D721Med (cell line): Measurements from ENCODE around the gene DNAJA4.

Experiments
- DNase-seq: peaks from one replicate; pipeline ENCODE4 v3.0.0; 2011; ENCODE audit warnings: low spot score; ENCODE audit not compliant: insufficient read length
- FAIRE-seq: peaks from 2 replicates; lab custom pipeline; 2011; peaks lifted over from hg19 to GRCh38; lab: Jason Lieb, UNC
- TF ChIP-seq, protein P1 (sequence below): IDR thresholded peaks from 2 replicates; pipeline ENCODE4 v1.5.1; 2012; ENCODE audit warnings: mild to moderate bottlenecking, control low read depth; ENCODE audit not compliant: insufficient read depth; ENCODE audit errors: missing control alignments

DNAJA4 gene

DNA sequence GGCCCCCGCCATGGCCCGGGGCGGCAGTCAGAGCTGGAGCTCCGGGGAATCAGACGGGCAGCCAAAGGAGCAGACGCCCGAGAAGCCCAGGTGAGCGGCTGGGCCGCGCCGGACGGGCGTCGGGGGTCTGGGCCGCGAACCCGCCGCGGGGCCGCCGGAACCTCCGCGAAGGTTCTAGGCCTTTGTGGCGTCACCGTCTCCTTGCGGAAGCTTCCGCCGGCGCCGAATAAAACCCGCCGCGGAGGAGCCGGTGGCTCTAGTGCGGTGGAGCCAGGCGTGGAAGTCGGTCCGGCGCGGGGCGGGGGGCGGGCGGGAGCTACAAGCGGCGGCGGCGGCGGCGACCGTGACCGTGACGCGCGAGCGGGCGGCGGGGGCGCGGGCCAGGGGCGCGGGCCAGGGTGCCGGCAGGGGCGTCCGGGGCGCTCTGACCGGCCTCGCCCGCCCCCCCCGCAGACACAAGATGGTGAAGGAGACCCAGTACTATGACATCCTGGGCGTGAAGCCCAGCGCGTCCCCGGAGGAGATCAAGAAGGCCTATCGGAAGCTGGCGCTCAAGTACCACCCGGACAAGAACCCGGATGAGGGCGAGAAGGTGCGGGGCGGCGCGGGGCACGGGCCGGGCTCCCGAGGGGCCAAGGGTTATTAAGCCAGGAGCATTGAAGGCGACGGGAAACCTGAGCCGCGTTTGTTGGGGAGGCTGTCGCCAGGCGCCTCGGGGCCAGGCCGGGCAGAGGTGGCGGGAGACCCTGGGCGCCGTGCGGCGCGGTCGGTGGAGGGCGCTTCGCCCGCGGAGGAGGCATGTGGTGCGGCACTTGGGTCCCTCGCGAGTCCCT lies at the start of gene DNAJA4:
Gene DNAJA4, plus strand, starts transcription at position 259 of the 833 bp plus-strand sequence. Its CDS starts 202 bp downstream, at position 461.
- DNase-seq (no peak), FAIRE-seq (no peak)
- TF ChIP-seq, protein P1, sequence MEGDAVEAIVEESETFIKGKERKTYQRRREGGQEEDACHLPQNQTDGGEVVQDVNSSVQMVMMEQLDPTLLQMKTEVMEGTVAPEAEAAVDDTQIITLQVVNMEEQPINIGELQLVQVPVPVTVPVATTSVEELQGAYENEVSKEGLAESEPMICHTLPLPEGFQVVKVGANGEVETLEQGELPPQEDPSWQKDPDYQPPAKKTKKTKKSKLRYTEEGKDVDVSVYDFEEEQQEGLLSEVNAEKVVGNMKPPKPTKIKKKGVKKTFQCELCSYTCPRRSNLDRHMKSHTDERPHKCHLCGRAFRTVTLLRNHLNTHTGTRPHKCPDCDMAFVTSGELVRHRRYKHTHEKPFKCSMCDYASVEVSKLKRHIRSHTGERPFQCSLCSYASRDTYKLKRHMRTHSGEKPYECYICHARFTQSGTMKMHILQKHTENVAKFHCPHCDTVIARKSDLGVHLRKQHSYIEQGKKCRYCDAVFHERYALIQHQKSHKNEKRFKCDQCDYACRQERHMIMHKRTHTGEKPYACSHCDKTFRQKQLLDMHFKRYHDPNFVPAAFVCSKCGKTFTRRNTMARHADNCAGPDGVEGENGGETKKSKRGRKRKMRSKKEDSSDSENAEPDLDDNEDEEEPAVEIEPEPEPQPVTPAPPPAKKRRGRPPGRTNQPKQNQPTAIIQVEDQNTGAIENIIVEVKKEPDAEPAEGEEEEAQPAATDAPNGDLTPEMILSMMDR: no peak

DNA sequence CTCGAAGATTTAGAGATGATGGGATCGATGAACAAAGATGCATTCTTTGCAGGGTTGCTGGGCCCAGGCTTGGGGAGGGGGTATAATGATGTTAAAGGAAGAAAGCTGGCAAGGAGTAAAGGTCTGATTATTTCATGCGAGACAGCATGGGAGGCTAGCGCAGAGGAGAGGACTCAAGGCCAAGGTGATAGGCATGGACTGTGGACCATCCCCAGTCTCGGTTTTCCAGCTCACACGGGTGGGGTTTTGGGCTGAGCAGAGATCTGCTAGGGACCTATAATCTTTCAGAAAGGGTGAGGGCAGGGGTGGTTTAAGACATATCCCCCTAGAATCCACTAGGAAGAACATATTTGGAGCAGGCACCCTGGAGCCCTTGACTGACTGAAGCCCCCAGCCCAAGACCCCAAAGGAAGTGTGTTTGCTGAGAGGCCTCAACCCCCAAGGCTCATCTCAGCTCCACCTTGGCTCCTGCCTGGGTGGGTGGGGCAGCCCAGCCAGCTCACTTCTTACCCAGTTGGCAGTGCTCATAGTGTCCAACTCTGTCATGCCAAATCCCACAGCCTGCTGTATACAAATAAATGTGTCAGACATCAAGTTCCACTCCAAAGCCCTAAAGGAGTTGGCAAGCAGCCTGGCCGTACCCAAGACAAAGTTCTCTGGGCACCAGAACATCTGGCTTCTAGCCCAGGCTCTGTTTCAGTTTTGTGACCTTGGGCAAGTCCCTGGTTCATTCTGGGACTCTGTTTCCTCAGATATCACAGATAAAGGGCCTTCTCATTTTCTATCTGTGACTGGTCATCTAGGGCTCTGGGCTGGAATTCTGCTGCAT lies 47.9 kb upstream of the DNAJA4 start:
- FAIRE-seq (no peak), DNase-seq (no peak)
- TF ChIP-seq, protein P1: no peak

DNA sequence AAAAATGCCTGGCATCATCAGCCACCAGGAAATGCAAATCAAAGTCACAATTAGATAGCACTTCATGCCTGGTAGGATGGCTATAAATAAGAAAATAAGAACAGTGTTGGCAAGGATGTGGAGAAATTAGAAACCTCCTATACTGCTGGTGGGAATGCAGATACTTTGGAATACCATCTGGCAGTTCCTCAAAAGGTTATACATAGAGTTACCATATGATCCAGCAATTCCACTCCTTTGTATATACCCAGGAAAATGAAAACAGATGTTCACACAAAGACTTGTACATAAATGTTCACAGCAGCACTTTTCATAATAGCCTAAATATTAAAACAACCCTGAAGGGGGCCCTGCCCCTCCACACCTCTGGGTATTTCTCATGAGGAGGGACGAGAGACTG lies 43.6 kb upstream of the DNAJA4 start:
- DNase-seq: no peak
- TF ChIP-seq, protein P1: no peak
- no peak for FAIRE-seq

DNA sequence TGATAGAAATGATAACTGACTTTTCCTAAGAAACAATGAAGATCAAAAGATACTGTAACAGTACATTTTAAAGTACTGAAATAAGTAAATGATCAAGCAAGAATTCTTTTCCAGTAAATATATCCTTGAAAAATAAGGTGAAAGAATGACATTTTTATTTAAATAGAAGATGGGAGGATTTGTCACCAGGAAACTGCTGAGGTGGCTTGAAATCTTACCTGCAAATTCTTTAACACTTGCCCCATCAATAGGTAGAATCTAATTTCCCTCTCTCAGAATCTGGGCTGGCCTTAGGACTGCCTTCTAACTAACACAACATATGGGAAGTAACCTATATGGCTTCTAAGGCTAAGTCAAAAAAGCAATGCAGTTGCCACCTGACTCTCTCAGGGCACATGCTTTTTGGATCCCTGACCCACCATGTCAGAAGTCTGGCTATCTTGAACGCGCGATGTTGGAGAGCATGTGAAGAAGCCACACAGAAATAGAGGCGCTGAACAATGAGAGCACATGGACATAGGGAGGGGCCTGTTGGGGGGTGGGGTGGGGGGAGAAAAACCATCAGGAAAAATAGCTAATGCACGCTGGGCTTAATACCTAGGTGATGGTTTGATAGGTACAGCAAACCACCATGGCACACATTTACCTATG lies 41.5 kb upstream of the DNAJA4 start:
- DNase-seq (no peak), FAIRE-seq (no peak)
- TF ChIP-seq, protein P1: no peak

DNA sequence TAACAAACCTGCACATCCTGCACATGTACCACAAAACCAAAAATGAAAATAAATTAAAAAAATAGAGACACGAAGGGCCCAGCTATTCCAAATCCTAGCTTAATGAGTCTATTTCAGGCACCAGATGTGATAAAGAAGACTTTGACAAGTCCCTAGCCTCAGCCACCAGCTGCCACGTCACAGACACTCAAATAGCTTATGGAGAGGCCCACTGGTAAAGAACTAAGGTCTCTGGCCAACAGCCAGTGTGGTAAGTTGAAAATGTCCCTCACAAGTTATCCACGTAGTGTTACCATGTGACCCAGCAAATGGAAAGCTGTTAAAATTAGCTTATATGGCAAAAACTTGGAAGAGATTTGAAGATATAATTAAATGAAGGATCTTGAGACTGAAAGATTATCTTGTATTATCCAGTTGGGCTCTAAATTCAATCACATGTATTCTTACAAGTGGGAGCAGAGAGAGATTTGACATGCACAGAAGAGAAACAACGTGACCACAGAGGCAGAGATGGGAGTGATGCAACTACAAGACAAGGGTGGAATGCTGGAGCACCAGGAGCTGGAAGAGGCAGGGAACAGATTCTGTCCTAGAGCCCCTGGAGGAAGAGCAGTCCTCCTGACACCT lies 40.9 kb upstream of the DNAJA4 start:
- no peak for FAIRE-seq

DNA sequence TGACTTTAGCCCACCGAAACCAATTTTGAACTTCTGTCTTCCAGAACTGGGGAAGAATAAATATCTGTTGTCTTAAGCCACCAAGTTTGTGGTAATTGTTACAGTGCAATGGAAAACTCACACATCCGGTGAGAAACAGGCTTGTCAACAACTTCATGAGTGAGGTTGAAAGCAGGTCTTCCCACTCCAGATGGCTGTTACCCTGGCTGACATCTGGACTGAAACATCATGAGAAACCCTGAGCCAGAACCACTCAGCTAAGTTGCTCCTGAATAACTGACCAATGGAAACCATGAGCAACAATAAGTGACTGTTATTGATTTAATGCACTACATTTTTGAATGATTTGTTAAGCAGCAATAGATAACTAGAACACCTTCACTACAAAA lies 40.3 kb upstream of the DNAJA4 start:
- TF ChIP-seq, protein P1: no peak
- FAIRE-seq (no peak), DNase-seq (no peak)

More for the DNA sequence above, 40.9 kb upstream of the DNAJA4 start:
- no peak for DNase-seq
- TF ChIP-seq, protein P1: no peak
